K562 (cell line): ENCODE measurements around the gene DCXR. TPM values are rescaled to one million over a fixed set of nuclear protein-coding genes. Genes with fewer than 3 reads are reported as not detected.

ENCODE experiments used
- EP400 ChIP-seq: fragments of 450-650 bp; IDR thresholded peaks from 2 replicates; pipeline ENCODE4 v1.6.1; 2017; ENCODE audit warnings: antibody characterized with exemption, mild to moderate bottlenecking, moderate library complexity
- MAZ ChIP-seq, 2 experiments: fragments of 450-650 bp in 1 of 2; sonication (generic) in 1 of 2; formaldehyde crosslinking; IDR thresholded peaks in 1 of 2; conservative IDR thresholded peaks in 1 of 2; 2 replicates each; pipeline versions ENCODE4 v1.4.0 to v1.5.0; 2020; ENCODE audit warnings: mild to moderate bottlenecking in 1 of 2, missing genetic modification reagents in 1 of 2
- MXI1 ChIP-seq: IDR thresholded peaks from 2 replicates; pipeline ENCODE4 v1.6.1; 2011; ENCODE audit warnings: low read depth, mild to moderate bottlenecking, improper control_type of control experiment, low read length
- PTBP1 ChIP-seq: fragments of 200-400 bp; formaldehyde crosslinking; IDR thresholded peaks from 2 replicates; pipeline ENCODE4 v1.6.1; 2017; ENCODE audit warnings: low read depth, low read length
- RBM15 ChIP-seq: fragments of 200-400 bp; formaldehyde crosslinking; IDR thresholded peaks from 2 replicates; pipeline ENCODE4 v1.6.1; 2018; ENCODE audit warnings: mild to moderate bottlenecking, low read length, moderate library complexity; ENCODE audit not compliant: insufficient read depth
- ZMIZ1 ChIP-seq, 2 experiments: fragments of 150-350 bp in 1 of 2; IDR thresholded peaks; 2 replicates each; pipeline ENCODE4 v1.6.1; 2012 to 2016; ENCODE audit warnings: low read depth in 2 of 2, low read length in 2 of 2, mild to moderate bottlenecking in 1 of 2, moderate library complexity in 1 of 2
- ZNF124 ChIP-seq: sonication (generic); formaldehyde crosslinking; IDR thresholded peaks from 2 replicates; pipeline ENCODE4 v1.8.1; 2022; ENCODE audit warnings: missing genetic modification reagents
- ZNF518B ChIP-seq: fragments of 250-450 bp; sonication (Bioruptor Pico); IDR thresholded peaks from 2 replicates; pipeline ENCODE4 v1.5.0; 2021; ENCODE audit warnings: mild to moderate bottlenecking, moderate library complexity
- ZNF584 ChIP-seq: fragments of 200-800 bp; sonication (Bioruptor generic); IDR thresholded peaks from 2 replicates; pipeline ENCODE4 v1.6.1; 2016; ENCODE audit warnings: low read depth, mild to moderate bottlenecking, missing genetic modification characterization, missing compliant biosample characterization
- ZNF644 ChIP-seq: fragments of 200-800 bp; sonication (Bioruptor generic); IDR thresholded peaks from 2 replicates; pipeline ENCODE4 v1.6.1; 2016; ENCODE audit warnings: low read depth, missing genetic modification characterization, missing compliant biosample characterization
- polyA plus RNA-seq, 8 experiments: library from polyadenylated mRNA; depleted of rRNA in 4 of 8; stranded (reverse) in 5 of 8; unstranded in 3 of 8; fragments of >200 nt; fragmentation: Nextera tagmentation in 2 of 8; fragmentation: Illumina TruSeq in 1 of 8; extraction: Ambion mirVana in 2 of 8; extraction: Trizol in 1 of 8; gene quantifications; 2 replicates each; pipeline versions ENCODE4 v1.2.1 to v1.2.3, GENCODE V29; 2011 to 2014; ENCODE audit warnings: inconsistent platforms in 1 of 8, missing spikeins in 1 of 8
- total RNA-seq, 7 experiments: library from RNA; depleted of rRNA in 6 of 7; stranded (reverse); fragments of >200 nt in 6 of 7; fragmentation: Illumina TruSeq in 2 of 7; extraction: Trizol in 2 of 7; gene quantifications; 2 replicates each; pipeline versions ENCODE4 v1.2.1 to v1.2.3, GENCODE V29; 2011 to 2021; ENCODE audit warnings: low replicate concordance in 1 of 7
- TF ChIP-seq, protein P1 (sequence below): IDR thresholded peaks from 2 replicates; pipeline ENCODE4 v1.6.1; 2016; ENCODE audit warnings: missing genetic modification characterization, missing compliant biosample characterization
- TF ChIP-seq, protein P2 (sequence below): fragments of 250-450 bp; sonication (Bioruptor Pico); IDR thresholded peaks from 2 replicates; pipeline ENCODE4 v1.4.0; 2020; ENCODE audit warnings: mild to moderate bottlenecking, moderate library complexity

Gene DCXR
- total and polyA plus RNA-seq, 9 of the 15 experiments (the other 6 are each of a cell fraction or from before 2014, with no cell fraction given): 21.3 to 274 (median 156) TPM

DNA sequence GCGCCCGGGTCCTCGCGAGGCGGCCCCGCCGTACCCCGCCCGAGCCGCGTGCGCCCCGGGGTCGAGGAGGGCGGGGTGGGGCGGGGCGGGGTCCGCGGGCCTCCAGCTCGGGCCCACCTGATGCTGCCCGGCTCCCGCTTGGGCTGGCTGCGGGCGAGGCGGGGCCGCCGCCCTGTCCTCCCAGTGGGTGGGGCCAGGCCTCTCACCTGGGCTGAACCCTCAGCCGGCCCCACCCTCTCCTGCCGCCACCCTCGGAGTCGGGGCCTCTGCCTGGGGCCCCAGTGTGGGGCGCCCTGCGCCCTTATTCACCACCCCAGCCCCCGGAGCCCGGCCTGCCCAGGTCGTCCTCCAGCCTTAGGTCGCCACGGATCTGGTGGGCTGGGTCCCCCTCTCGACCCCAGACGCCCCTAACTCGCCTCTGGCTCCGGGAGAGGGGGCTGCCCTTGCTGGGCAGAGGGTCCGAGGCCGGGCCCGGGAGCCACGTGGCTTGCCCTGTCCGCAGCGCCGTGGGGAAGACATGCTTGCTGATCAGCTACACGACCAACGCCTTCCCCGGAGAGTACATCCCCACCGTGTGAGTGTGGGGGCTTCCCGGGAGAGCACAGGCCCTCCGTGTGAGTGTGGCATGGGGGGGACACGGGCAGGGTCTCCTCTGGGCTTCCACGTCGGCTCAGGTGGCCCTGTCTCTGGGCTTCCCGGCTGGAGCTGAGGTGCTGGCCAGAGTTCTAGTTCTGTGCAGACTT lies 5.4 kb downstream of the DCXR start (continued):
- TF ChIP-seq ZNF124 (CRISPR knock-in tag) (no peak), PTBP1 (no peak), MAZ (CRISPR knock-in tag; conservative IDR thresholded peaks at IDR 0.05 in 1 of 2, IDR thresholded peaks at IDR 0.05 in 1 of 2) (peak; percentile 64 to 86), ZMIZ1 (IDR thresholded peaks at IDR 0.05; ENCODE audit: low read depth in 2 of 2, low read length in 2 of 2) (no peak), ZNF518B (CRISPR knock-in tag) (no peak), ZNF644 (tag) (no peak), MXI1 (peak; percentile 63), ZNF584 (CRISPR knock-in tag) (no peak), EP400 (peak; percentile 93), RBM15 (no peak)
- TF ChIP-seq, protein P1, sequence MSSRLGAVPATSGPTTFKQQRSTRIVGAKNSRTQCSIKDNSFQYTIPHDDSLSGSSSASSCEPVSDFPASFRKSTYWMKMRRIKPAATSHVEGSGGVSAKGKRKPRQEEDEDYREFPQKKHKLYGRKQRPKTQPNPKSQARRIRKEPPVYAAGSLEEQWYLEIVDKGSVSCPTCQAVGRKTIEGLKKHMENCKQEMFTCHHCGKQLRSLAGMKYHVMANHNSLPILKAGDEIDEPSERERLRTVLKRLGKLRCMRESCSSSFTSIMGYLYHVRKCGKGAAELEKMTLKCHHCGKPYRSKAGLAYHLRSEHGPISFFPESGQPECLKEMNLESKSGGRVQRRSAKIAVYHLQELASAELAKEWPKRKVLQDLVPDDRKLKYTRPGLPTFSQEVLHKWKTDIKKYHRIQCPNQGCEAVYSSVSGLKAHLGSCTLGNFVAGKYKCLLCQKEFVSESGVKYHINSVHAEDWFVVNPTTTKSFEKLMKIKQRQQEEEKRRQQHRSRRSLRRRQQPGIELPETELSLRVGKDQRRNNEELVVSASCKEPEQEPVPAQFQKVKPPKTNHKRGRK (tag): no peak
- TF ChIP-seq, protein P2, sequence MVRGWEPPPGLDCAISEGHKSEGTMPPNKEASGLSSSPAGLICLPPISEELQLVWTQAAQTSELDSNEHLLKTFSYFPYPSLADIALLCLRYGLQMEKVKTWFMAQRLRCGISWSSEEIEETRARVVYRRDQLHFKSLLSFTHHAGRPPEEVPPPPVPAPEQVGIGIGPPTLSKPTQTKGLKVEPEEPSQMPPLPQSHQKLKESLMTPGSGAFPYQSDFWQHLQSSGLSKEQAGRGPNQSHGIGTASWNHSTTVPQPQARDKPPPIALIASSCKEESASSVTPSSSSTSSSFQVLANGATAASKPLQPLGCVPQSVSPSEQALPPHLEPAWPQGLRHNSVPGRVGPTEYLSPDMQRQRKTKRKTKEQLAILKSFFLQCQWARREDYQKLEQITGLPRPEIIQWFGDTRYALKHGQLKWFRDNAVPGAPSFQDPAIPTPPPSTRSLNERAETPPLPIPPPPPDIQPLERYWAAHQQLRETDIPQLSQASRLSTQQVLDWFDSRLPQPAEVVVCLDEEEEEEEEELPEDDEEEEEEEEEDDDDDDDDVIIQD (CRISPR knock-in tag): no peak
